Endothelial cell of umbilical vein (primary cell): ENCODE results near the gene SCNN1B. TPM values are rescaled to one million over a fixed set of nuclear protein-coding genes. Genes with fewer than 3 reads are reported as not detected.

Experiments used
- BruUV-seq: library from RNA; stranded (reverse); fragments of 400-500 nt; replicated peaks from 2 replicates; lab custom pipeline; 2021; lab: Mats Ljungman, UMichigan
- CTCF ChIA-PET: fragments of 300-600, 350-600 bp; sonication (Branson Sonifier 250); formaldehyde crosslinking; loops from one replicate; lab custom pipeline; 2021; ENCODE audit warnings: antibody characterized with exemption, inconsistent platforms; lab: Charles Lee
- POLR2A ChIA-PET: fragments of 300-600, 350-600 bp; sonication (Branson Sonifier 250); formaldehyde crosslinking; loops from one replicate; lab custom pipeline; 2021; ENCODE audit warnings: antibody characterized with exemption, inconsistent platforms; lab: Charles Lee
- DNase-seq: peaks from one replicate; pipeline ENCODE4 v3.0.0-alpha.2; 2011; ENCODE audit warnings: low read depth, low spot score
- FAIRE-seq: peaks from 2 replicates; lab custom pipeline; 2011; peaks lifted over from hg19 to GRCh38; lab: Jason Lieb, UNC
- H2AFZ ChIP-seq: 2 replicates; pipeline ENCODE4 v1.6.0; 2012; ENCODE audit warnings: low read depth, low read length, control low read depth, inconsistent platforms
- H3K27ac ChIP-seq: 2 replicates; pipeline ENCODE4 v1.5.1; 2011; ENCODE audit warnings: low read depth, mild to moderate bottlenecking, control low read depth, low read length, moderate library complexity; ENCODE audit not compliant: insufficient read depth
- H3K27me3 ChIP-seq, 2 experiments: 2 replicates each; pipeline versions ENCODE4 v1.6.0 to v1.6.1; 2011; ENCODE audit warnings: low read length in 2 of 2, mixed read lengths in 1 of 2; ENCODE audit not compliant: control insufficient read depth in 2 of 2, insufficient read depth in 2 of 2
- H3K36me3 ChIP-seq, 2 experiments: 2 replicates in 1 of 2; 3 replicates in 1 of 2; pipeline ENCODE4 v1.5.1; 2011; ENCODE audit warnings: low read length in 2 of 2, mild to moderate bottlenecking in 1 of 2, moderate library complexity in 1 of 2; ENCODE audit not compliant: control insufficient read depth in 2 of 2, insufficient read depth in 2 of 2; ENCODE audit errors: extremely low read depth in 1 of 2
- H3K4me1 ChIP-seq: 3 replicates; pipeline ENCODE4 v1.5.1; 2011; ENCODE audit warnings: mild to moderate bottlenecking, low read length; ENCODE audit not compliant: control insufficient read depth, insufficient read depth; ENCODE audit errors: extremely low read depth
- H3K4me2 ChIP-seq: 2 replicates; pipeline ENCODE4 v1.6.1; 2011; ENCODE audit warnings: low read length, control low read depth, mixed read lengths; ENCODE audit not compliant: insufficient read depth
- H3K4me3 ChIP-seq, 3 experiments: fragments of 200-600 bp in 1 of 3; sonication (generic), shearing (Covaris generic) in 1 of 3; replicated peaks in 1 of 3; 2 replicates each; pipeline ENCODE4 v1.5.1; 2011 to 2016; ENCODE audit warnings: control low read depth in 3 of 3, low read length in 3 of 3, mild to moderate bottlenecking in 2 of 3, inconsistent platforms in 1 of 3, low read depth in 1 of 3, moderate library complexity in 1 of 3; ENCODE audit not compliant: insufficient read depth in 1 of 3
- H3K79me2 ChIP-seq: 2 replicates; pipeline ENCODE4 v1.6.0; 2012; ENCODE audit warnings: low read length, inconsistent platforms; ENCODE audit not compliant: control insufficient read depth, insufficient read depth
- H3K9ac ChIP-seq: replicated peaks from 2 replicates; pipeline ENCODE3; 2011; ENCODE audit warnings: low read length, control low read depth; ENCODE audit not compliant: insufficient read depth; ENCODE audit errors: extremely low read depth
- H3K9me1 ChIP-seq: replicated peaks from 3 replicates; pipeline ENCODE4 v1.6.0; 2011; ENCODE audit warnings: mild to moderate bottlenecking, low read length; ENCODE audit not compliant: control insufficient read depth, insufficient read depth; ENCODE audit errors: extremely low read depth
- H3K9me3 ChIP-seq: replicated peaks from 2 replicates; pipeline ENCODE4 v1.5.1; 2012; ENCODE audit warnings: low read length, inconsistent platforms; ENCODE audit not compliant: control insufficient read depth, insufficient read depth
- H4K20me1 ChIP-seq: replicated peaks from 2 replicates; pipeline ENCODE3; 2011; ENCODE audit warnings: mild to moderate bottlenecking, low read length; ENCODE audit not compliant: control insufficient read depth, insufficient read depth; ENCODE audit errors: extremely low read depth
- EZH2 ChIP-seq: IDR thresholded peaks from 2 replicates; pipeline ENCODE4 v1.6.1; 2012; ENCODE audit warnings: borderline replicate concordance, low read depth, mild to moderate bottlenecking, moderate library complexity, low read length, inconsistent platforms; ENCODE audit not compliant: severe bottlenecking
- FOS ChIP-seq: IDR thresholded peaks from 2 replicates; pipeline ENCODE4 v1.6.1; 2011; ENCODE audit warnings: mild to moderate bottlenecking, low read length, moderate library complexity, borderline replicate concordance; ENCODE audit not compliant: insufficient read depth
- GATA2 ChIP-seq: IDR thresholded peaks from 2 replicates; pipeline ENCODE4 v1.7.0; 2011; ENCODE audit warnings: low read depth, mild to moderate bottlenecking, moderate library complexity, mixed read lengths, low read length; ENCODE audit not compliant: insufficient read length, insufficient read depth
- JUN ChIP-seq: IDR thresholded peaks from 2 replicates; pipeline ENCODE4 v1.6.1; 2011; ENCODE audit warnings: borderline replicate concordance, low read depth; ENCODE audit not compliant: insufficient read length, insufficient read depth
- MYC ChIP-seq: IDR thresholded peaks from one replicate; pipeline ENCODE4 v1.6.1; 2011; ENCODE audit warnings: mild to moderate bottlenecking, low read depth, low read length
- POLR2A ChIP-seq: IDR thresholded peaks from 2 replicates; pipeline ENCODE4 v1.6.1; 2012; ENCODE audit warnings: low read depth, mild to moderate bottlenecking, control low read depth, low read length
- POLR2AphosphoS5 ChIP-seq: IDR thresholded peaks from 2 replicates; pipeline ENCODE4 v1.6.1; 2012; ENCODE audit warnings: low read depth, mild to moderate bottlenecking, control low read depth, low read length, moderate library complexity; ENCODE audit not compliant: insufficient read depth
- dilution Hi-C: fragments of 300-500 bp; cut with MboI; formaldehyde crosslinking; loops from one replicate; pipeline ENCODE4 v1.15.0; 2019; ENCODE audit warnings: low sequenced_read_pairs; ENCODE audit not compliant: extremely low pct_ligation_motif_present
- intact Hi-C: fragments of 100-400 bp; cut with micrococcal nuclease; formaldehyde crosslinking; loops from one replicate; pipeline ENCODE4 v1.10.0; 2022
- polyA plus RNA-seq, 4 experiments: library from polyadenylated mRNA; depleted of rRNA in 3 of 4; stranded (reverse) in 3 of 4; unstranded in 1 of 4; fragments of >200 nt; gene quantifications; 2 replicates each; pipeline versions ENCODE4 v1.2.1 to v1.2.3, GENCODE V29; 2011 to 2012; ENCODE audit warnings: missing spikeins in 1 of 4
- total RNA-seq: library from RNA; stranded (reverse); gene quantifications from 2 replicates; pipeline ENCODE4 v1.2.3, GENCODE V29; 2021
- TF ChIP-seq, protein P1 (sequence below): IDR thresholded peaks from 2 replicates; pipeline ENCODE4 v1.6.1; 2011; ENCODE audit not compliant: insufficient read depth, insufficient read length
- TF ChIP-seq, protein P2 (sequence below), 2 donors: IDR thresholded peaks; 1 replicate in 1 of 2; 2 replicates in 1 of 2; pipeline ENCODE4 v1.5.1; 2011; ENCODE audit warnings: low read length in 2 of 2, mild to moderate bottlenecking in 2 of 2, moderate library complexity in 2 of 2, control low read depth in 1 of 2, inconsistent platforms in 1 of 2, low read depth in 1 of 2; ENCODE audit not compliant: insufficient read depth in 1 of 2; ENCODE audit errors: extremely low read depth in 1 of 2

SCNN1B gene
- total and polyA plus RNA-seq, 2 donors (not counting 3 experiments of a cell fraction or from before 2014, with no cell fraction given): not detected

DNA sequence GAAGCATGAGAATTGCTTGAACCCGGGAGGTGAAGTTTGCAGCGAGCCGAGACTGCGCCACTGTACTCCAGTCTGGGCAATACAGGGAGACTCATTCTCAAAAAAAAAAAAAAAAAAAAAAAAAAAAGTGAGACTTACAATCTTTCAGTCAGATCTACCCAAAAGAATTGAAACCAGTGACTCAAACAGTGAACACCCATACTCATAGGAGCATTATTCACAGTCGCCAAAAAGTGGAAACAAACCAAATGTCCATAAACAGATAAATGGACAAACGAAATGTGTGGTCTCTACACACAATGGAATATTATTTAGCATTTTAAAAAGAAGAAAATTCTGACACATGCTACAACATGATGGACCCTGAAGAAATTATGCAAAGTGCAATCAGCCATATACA, 9.1 kb upstream of the SCNN1B start:
- no peaks in the 10 kb centered on the region for H3K36me3 ChIP-seq
- DNase-seq (no peak), FAIRE-seq (no peak)
- H4K20me1 ChIP-seq: no peaks in the 10 kb centered on the region
- H3K4me3 ChIP-seq: no peak overlapping the region
- no TSS peak for BruUV-seq
- no peaks in the 10 kb centered on the region for H3K79me2 ChIP-seq
- H3K4me2 ChIP-seq: no peak overlapping the region
- no peaks in the 10 kb centered on the region for H3K9me3 ChIP-seq
- no peak overlapping the region for H2AFZ ChIP-seq
- no peak for TF ChIP-seq JUN
- TF ChIP-seq EZH2: no peak
- TF ChIP-seq, protein P1, sequence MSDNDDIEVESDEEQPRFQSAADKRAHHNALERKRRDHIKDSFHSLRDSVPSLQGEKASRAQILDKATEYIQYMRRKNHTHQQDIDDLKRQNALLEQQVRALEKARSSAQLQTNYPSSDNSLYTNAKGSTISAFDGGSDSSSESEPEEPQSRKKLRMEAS: no peak
- TF ChIP-seq GATA2: no peak
- TF ChIP-seq FOS: no peak
- TF ChIP-seq MYC: no peak
- no peak for TF ChIP-seq POLR2AphosphoS5
- TF ChIP-seq POLR2A: no peak
- TF ChIP-seq, protein P2, sequence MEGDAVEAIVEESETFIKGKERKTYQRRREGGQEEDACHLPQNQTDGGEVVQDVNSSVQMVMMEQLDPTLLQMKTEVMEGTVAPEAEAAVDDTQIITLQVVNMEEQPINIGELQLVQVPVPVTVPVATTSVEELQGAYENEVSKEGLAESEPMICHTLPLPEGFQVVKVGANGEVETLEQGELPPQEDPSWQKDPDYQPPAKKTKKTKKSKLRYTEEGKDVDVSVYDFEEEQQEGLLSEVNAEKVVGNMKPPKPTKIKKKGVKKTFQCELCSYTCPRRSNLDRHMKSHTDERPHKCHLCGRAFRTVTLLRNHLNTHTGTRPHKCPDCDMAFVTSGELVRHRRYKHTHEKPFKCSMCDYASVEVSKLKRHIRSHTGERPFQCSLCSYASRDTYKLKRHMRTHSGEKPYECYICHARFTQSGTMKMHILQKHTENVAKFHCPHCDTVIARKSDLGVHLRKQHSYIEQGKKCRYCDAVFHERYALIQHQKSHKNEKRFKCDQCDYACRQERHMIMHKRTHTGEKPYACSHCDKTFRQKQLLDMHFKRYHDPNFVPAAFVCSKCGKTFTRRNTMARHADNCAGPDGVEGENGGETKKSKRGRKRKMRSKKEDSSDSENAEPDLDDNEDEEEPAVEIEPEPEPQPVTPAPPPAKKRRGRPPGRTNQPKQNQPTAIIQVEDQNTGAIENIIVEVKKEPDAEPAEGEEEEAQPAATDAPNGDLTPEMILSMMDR (IDR thresholded peaks at IDR 0.05; ENCODE audit: extremely low read depth in 1 of 2, insufficient read depth in 1 of 2, low read depth in 1 of 2, low read length in 2 of 2): no peak
- H3K4me1 ChIP-seq: no peaks in the 10 kb centered on the region
- H3K9me1 ChIP-seq: no peaks in the 10 kb centered on the region
- intact Hi-C loops: no loop called here
- dilution Hi-C loops: no loop called here
- ChIA-PET CTCF (no interaction called here), POLR2A (no interaction called here)
- no peak overlapping the region for H3K27ac ChIP-seq
- H3K27me3 ChIP-seq: no peaks in the 10 kb centered on the region
- H3K9ac ChIP-seq: no peak overlapping the region
